Articular chondrocyte of knee joint (primary cell): ENCODE data around the gene TUBB1. TPM values are rescaled to one million over a fixed set of nuclear protein-coding genes. Genes with fewer than 3 reads are reported as not detected.

ENCODE experiments used
- total RNA-seq: library from RNA; depleted of rRNA; stranded (reverse); fragments of >200 nt; gene quantifications from 2 replicates; pipeline ENCODE4 v1.2.3, GENCODE V29; 2012

The TUBB1 gene
- not detected in 2 replicates for total RNA-seq

GRCh38 chr20:59019217-59019616 lies at the start of gene TUBB1:
Gene TUBB1 (plus strand): TSS chr20:59019429. CDS start chr20:59019523, 94 bp downstream.

GRCh38 chr20:58980711-58981627 lies 38.3 kb upstream of the TUBB1 start, which contains the start of gene NELFCD:
Gene NELFCD (plus strand): TSS chr20:58981256. CDS start chr20:58981310, 54 bp downstream.

GRCh38 chr20:59006864-59007664 lies 12.2 kb upstream of the TUBB1 start, which contains the start of gene CTSZ:
Gene CTSZ (minus strand): TSS chr20:59007254. CDS start chr20:59007128, 126 bp downstream.

GRCh38 chr20:59032023-59032712 lies 12.9 kb downstream of the TUBB1 start, which contains the start of gene ATP5F1E:
Gene ATP5F1E (minus strand): TSS chr20:59032335. CDS start chr20:59032251, 84 bp downstream.

GRCh38 chr20:59042151-59042795 lies 23.0 kb downstream of the TUBB1 start, which contains the start of gene PRELID3B:
Gene PRELID3B (minus strand): TSS chr20:59042786. CDS start chr20:59042730, 56 bp downstream.

Other genes starting within 250 kb of the TUBB1 start
- 0.32 and 0.39 TPM in 2 replicates for gene GNAS-AS1, start 168.5 kb upstream of the TUBB1 start, total RNA-seq
- 434 and 469 TPM in 2 replicates for gene GNAS, start 166.7 kb upstream of the TUBB1 start, total RNA-seq
- 33.8 and 42.6 TPM in 2 replicates for gene NELFCD, start 38.2 kb upstream of the TUBB1 start, total RNA-seq
- gene CTSZ, start 12.2 kb upstream of the TUBB1 start, total RNA-seq, result 115 and 118 TPM in 2 replicates
- 14.6 and 22.0 TPM in 2 replicates for gene ATP5F1E, start 12.9 kb downstream of the TUBB1 start, total RNA-seq
- 48.1 and 56.8 TPM in 2 replicates for gene PRELID3B, start 23.4 kb downstream of the TUBB1 start, total RNA-seq
- gene ZNF831, start 144.4 kb downstream of the TUBB1 start, total RNA-seq, result not detected in 2 replicates